H1 (cell line): ENCODE measurements around the gene CMSS1. TPM values are rescaled to one million over a fixed set of nuclear protein-coding genes. Genes with fewer than 3 reads are reported as not detected.

Source experiments
- CTCF ChIA-PET: fragments of 300-600 bp; sonication (Branson Sonifier 250); formaldehyde crosslinking; loops from one replicate; lab custom pipeline; 2021; ENCODE audit not compliant: partially characterized antibody; lab: Charles Lee
- POLR2A ChIA-PET: fragments of 300-600 bp; sonication (Branson Sonifier 250); formaldehyde crosslinking; loops from one replicate; lab custom pipeline; 2021; ENCODE audit warnings: inconsistent platforms; ENCODE audit not compliant: partially characterized antibody; lab: Charles Lee
- DNase-seq, 2 experiments: peaks; one replicate each; pipeline versions ENCODE4 v3.0.0 to v3.0.0-alpha.2; 2010 to 2022; ENCODE audit warnings: low spot score in 2 of 2, low read depth in 1 of 2, mixed read lengths in 1 of 2
- FAIRE-seq: peaks from 2 replicates; lab custom pipeline; 2011; peaks lifted over from hg19 to GRCh38; lab: Jason Lieb, UNC
- H2AFZ ChIP-seq: 2 replicates; pipeline ENCODE4 v1.8.1; 2012; ENCODE audit warnings: low read length, inconsistent platforms
- H2AK5ac ChIP-seq: 2 replicates; pipeline ENCODE4 v1.6.1; 2013; ENCODE audit warnings: low read depth, low read length
- H2BK120ac ChIP-seq: replicated peaks from 2 replicates; pipeline ENCODE3; 2013; ENCODE audit warnings: low read depth, low read length, inconsistent platforms
- H2BK12ac ChIP-seq: 2 replicates; pipeline ENCODE4 v1.6.1; 2013; ENCODE audit warnings: low read depth, low read length
- H2BK15ac ChIP-seq: 2 replicates; pipeline ENCODE4 v1.6.1; 2013; ENCODE audit warnings: low read length
- H2BK20ac ChIP-seq: 2 replicates; pipeline ENCODE4 v1.6.1; 2013; ENCODE audit warnings: low read length
- H2BK5ac ChIP-seq: 2 replicates; pipeline ENCODE4 v1.6.1; 2013; ENCODE audit warnings: low read depth, low read length
- H3K14ac ChIP-seq: 2 replicates; pipeline ENCODE4 v1.6.1; 2013; ENCODE audit warnings: inconsistent platforms; ENCODE audit not compliant: insufficient read length
- H3K18ac ChIP-seq: 2 replicates; pipeline ENCODE4 v1.6.1; 2013; ENCODE audit warnings: low read length; ENCODE audit errors: extremely low read depth
- H3K23ac ChIP-seq: 2 replicates; pipeline ENCODE4 v1.6.1; 2013; ENCODE audit warnings: inconsistent platforms; ENCODE audit not compliant: insufficient read length
- H3K23me2 ChIP-seq: 2 replicates; pipeline ENCODE4 v1.6.1; 2013; ENCODE audit warnings: low read depth, low read length
- H3K27ac ChIP-seq: 2 replicates; pipeline ENCODE4 v1.6.1; 2011; ENCODE audit warnings: low read depth, low read length, inconsistent platforms
- H3K27me3 ChIP-seq, 4 experiments: replicated peaks in 1 of 4; 1 replicate in 1 of 4; 2 replicates in 3 of 4; pipeline versions ENCODE4 v1.6.1 to v1.8.1; 2011 to 2013; ENCODE audit warnings: low read length in 3 of 4, mild to moderate bottlenecking in 3 of 4, inconsistent platforms in 2 of 4, mixed read lengths in 2 of 4, moderate library complexity in 1 of 4; ENCODE audit not compliant: control insufficient read depth in 3 of 4, insufficient read depth in 3 of 4; ENCODE audit errors: extremely low read depth in 1 of 4
- H3K36me3 ChIP-seq, 4 experiments: 2 replicates each; pipeline versions ENCODE4 v1.6.1 to v1.8.1; 2011 to 2013; ENCODE audit warnings: mild to moderate bottlenecking in 4 of 4, low read length in 3 of 4, moderate library complexity in 2 of 4, control low read depth in 1 of 4, inconsistent platforms in 1 of 4; ENCODE audit not compliant: insufficient read depth in 4 of 4, control insufficient read depth in 2 of 4
- H3K4ac ChIP-seq: replicated peaks from 2 replicates; pipeline ENCODE3; 2013; ENCODE audit warnings: low read length, low read depth, mixed read lengths, inconsistent platforms; ENCODE audit not compliant: insufficient read length
- H3K4me1 ChIP-seq, 4 experiments: replicated peaks in 1 of 4; 1 replicate in 1 of 4; 2 replicates in 3 of 4; pipeline versions ENCODE4 v1.6.1 to v1.8.1; 2011 to 2013; ENCODE audit warnings: low read length in 3 of 4, inconsistent platforms in 2 of 4, mixed read lengths in 1 of 4; ENCODE audit not compliant: insufficient read depth in 4 of 4, control insufficient read depth in 3 of 4
- H3K4me2 ChIP-seq, 2 experiments: 2 replicates each; pipeline versions ENCODE4 v1.6.1 to v1.8.1; 2011 to 2013; ENCODE audit warnings: low read depth in 2 of 2, low read length in 2 of 2, control low read depth in 1 of 2, inconsistent platforms in 1 of 2, mild to moderate bottlenecking in 1 of 2; ENCODE audit not compliant: insufficient read depth in 1 of 2
- H3K4me3 ChIP-seq, 4 experiments: fragments of 200-600, 300-600 bp in 1 of 4; sonication (generic), shearing (Covaris generic), sonication (Bioruptor Twin) in 1 of 4; 2 replicates each; pipeline versions ENCODE4 v1.5.1 to v1.8.1; 2011 to 2016; ENCODE audit warnings: low read length in 4 of 4, low read depth in 3 of 4, control low read depth in 2 of 4, inconsistent platforms in 2 of 4, mild to moderate bottlenecking in 2 of 4, mixed read lengths in 1 of 4, moderate library complexity in 1 of 4; ENCODE audit not compliant: insufficient read depth in 2 of 4; ENCODE audit errors: extremely low read depth in 1 of 4
- H3K56ac ChIP-seq: replicated peaks from 2 replicates; pipeline ENCODE3; 2013; ENCODE audit warnings: low read depth, mild to moderate bottlenecking, mixed read lengths, low read length, inconsistent platforms; ENCODE audit not compliant: insufficient read length
- H3K79me1 ChIP-seq: 2 replicates; pipeline ENCODE4 v1.6.1; 2013; ENCODE audit warnings: low read depth, low read length, control low read depth
- H3K79me2 ChIP-seq, 2 experiments: 2 replicates each; pipeline versions ENCODE4 v1.6.1 to v1.8.1; 2012 to 2013; ENCODE audit warnings: low read length in 2 of 2, mild to moderate bottlenecking in 2 of 2, inconsistent platforms in 1 of 2; ENCODE audit not compliant: insufficient read depth in 2 of 2, control insufficient read depth in 1 of 2
- H3K9ac ChIP-seq, 4 experiments: replicated peaks in 1 of 4; 1 replicate in 1 of 4; 2 replicates in 3 of 4; pipeline versions ENCODE4 v1.6.1 to v1.8.1; 2011 to 2013; ENCODE audit warnings: low read depth in 3 of 4, low read length in 3 of 4, control low read depth in 2 of 4, mild to moderate bottlenecking in 2 of 4, moderate library complexity in 2 of 4, inconsistent platforms in 1 of 4; ENCODE audit errors: extremely low read depth in 1 of 4
- H3K9me3 ChIP-seq, 2 experiments: 2 replicates each; pipeline versions ENCODE4 v1.6.1 to v1.8.1; 2012 to 2013; ENCODE audit warnings: mild to moderate bottlenecking in 2 of 2, moderate library complexity in 2 of 2, control low read depth in 1 of 2, inconsistent platforms in 1 of 2, low read depth in 1 of 2, low read length in 1 of 2, mixed read lengths in 1 of 2; ENCODE audit not compliant: insufficient read depth in 2 of 2
- H4K20me1 ChIP-seq, 2 experiments: replicated peaks in 1 of 2; 2 replicates each; pipeline versions ENCODE3 to v1.8.1; 2011 to 2013; ENCODE audit warnings: inconsistent platforms in 2 of 2, low read length in 2 of 2, mild to moderate bottlenecking in 1 of 2; ENCODE audit not compliant: insufficient read depth in 2 of 2, control insufficient read depth in 1 of 2
- H4K5ac ChIP-seq: 2 replicates; pipeline ENCODE4 v1.6.1; 2013; ENCODE audit warnings: low read length, low read depth, mixed read lengths, inconsistent platforms; ENCODE audit not compliant: insufficient read length
- H4K8ac ChIP-seq: 2 replicates; pipeline ENCODE4 v1.8.0; 2013; ENCODE audit warnings: mild to moderate bottlenecking, moderate library complexity, low read length, inconsistent platforms; ENCODE audit not compliant: insufficient read depth; ENCODE audit errors: extremely low read depth
- H4K91ac ChIP-seq: replicated peaks from 2 replicates; pipeline ENCODE3; 2013; ENCODE audit warnings: low read length, mixed read lengths, inconsistent platforms; ENCODE audit not compliant: insufficient read length
- CHD1 ChIP-seq: IDR thresholded peaks from 2 replicates; pipeline ENCODE4 v1.6.1; 2012; ENCODE audit warnings: low read depth, low read length, improper control_type of control experiment
- CTBP2 ChIP-seq: IDR thresholded peaks from 2 replicates; pipeline ENCODE4 v1.7.0; 2011; ENCODE audit warnings: borderline replicate concordance, mild to moderate bottlenecking, moderate library complexity, mixed read lengths, low read length; ENCODE audit not compliant: insufficient read depth, insufficient read length
- HDAC6 ChIP-seq: IDR thresholded peaks from one replicate; pipeline ENCODE4 v1.7.1; 2012; ENCODE audit warnings: low read depth, mild to moderate bottlenecking, inconsistent platforms, low read length, moderate library complexity
- SAP30 ChIP-seq: fragments of 300-600 bp; sonication (generic); IDR thresholded peaks from 2 replicates; pipeline ENCODE4 v1.7.1; 2012; ENCODE audit warnings: low read length, moderate library complexity, mild to moderate bottlenecking, inconsistent platforms; ENCODE audit not compliant: insufficient read depth, insufficient replicate concordance
- SIN3A ChIP-seq, 2 experiments: IDR thresholded peaks in 1 of 2; conservative IDR thresholded peaks in 1 of 2; 2 replicates each; pipeline ENCODE4 v1.6.1; 2011 to 2012; ENCODE audit warnings: low read length in 2 of 2, improper control_type of control experiment in 1 of 2, low read depth in 1 of 2, mild to moderate bottlenecking in 1 of 2
- SIX5 ChIP-seq: IDR thresholded peaks from 2 replicates; pipeline ENCODE4 v1.6.1; 2011; ENCODE audit warnings: mild to moderate bottlenecking, low read depth, low read length
- TAF7 ChIP-seq: optimal IDR thresholded peaks from 2 replicates; pipeline ENCODE3; 2011; ENCODE audit warnings: low read depth, mild to moderate bottlenecking, inconsistent platforms, low read length, moderate library complexity, borderline replicate concordance
- TBP ChIP-seq: IDR thresholded peaks from 2 replicates; pipeline ENCODE4 v1.6.1; 2011; ENCODE audit warnings: low read depth, low read length, improper control_type of control experiment
- WGBS, 2 experiments: shearing (Covaris generic) in 1 of 2; methylation state at CpG; one replicate each; pipeline versions ENCODE4 v1.1.6 to v1.1.7; 2013 to 2015; ENCODE audit warnings: low lambda C conversion rate in 2 of 2, mixed read lengths in 2 of 2, inconsistent platforms in 1 of 2, low coverage in 1 of 2, missing lambda C conversion rate in 1 of 2; ENCODE audit not compliant: insufficient replicate concordance in 2 of 2, insufficient coverage in 1 of 2, insufficient read length in 1 of 2; ENCODE audit errors: extremely low coverage in 1 of 2, missing lambda C conversion rate in 1 of 2; 5-methylcytosine and 5-hydroxymethylcytosine counted together
- polyA plus RNA-seq, 7 experiments: library from polyadenylated mRNA; depleted of rRNA in 3 of 7; stranded (reverse) in 5 of 7; unstranded in 2 of 7; fragments of >200 nt in 5 of 7; fragments of 200-250 nt in 2 of 7; gene quantifications; 1 replicate in 5 of 7; 2 replicates in 1 of 7; 4 replicates in 1 of 7; pipeline versions ENCODE4 v1.2.1 to v1.2.3, GENCODE V29; 2011 to 2013; ENCODE audit warnings: missing spikeins in 2 of 7, mixed read lengths in 2 of 7
- total RNA-seq: library from RNA; stranded (reverse); fragmentation: NEBNext Ultra II Directional; extraction: Animal tissue kit (Norgen Biotek cat#: 25700); gene quantifications from 2 replicates; pipeline ENCODE4 v1.2.1, GENCODE V29; 2021

Gene CMSS1
- total and polyA plus RNA-seq, 2 of the 8 experiments (the other 6 are each of a cell fraction or from before 2014, with no cell fraction given), result 15.2 to 75.1 TPM

DNA sequence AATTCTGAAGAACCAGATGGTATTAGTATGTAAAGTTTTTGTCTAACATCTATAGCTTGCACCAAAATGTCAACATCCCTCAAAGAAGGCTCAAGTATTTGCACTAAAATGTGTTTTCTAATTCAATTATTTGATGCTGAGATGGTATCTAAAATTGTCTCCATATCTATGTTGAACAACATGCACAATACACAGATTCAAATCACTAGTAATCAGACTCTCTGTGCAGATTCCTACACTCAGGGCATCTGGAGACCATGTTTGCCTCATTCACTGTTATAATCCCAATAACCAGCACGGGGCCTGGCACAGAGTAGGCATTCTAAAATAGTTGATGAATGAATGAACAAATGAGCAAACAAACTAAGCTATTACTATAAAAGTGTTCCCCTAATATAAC is 294.1 kb downstream of the CMSS1 start:
- Histone ChIP-seq H4K20me1 (no peaks in the 10 kb centered on the region), H3K14ac (no peak overlapping the region), H3K4me1 (no peaks in the 10 kb centered on the region), H2BK20ac (no peak overlapping the region), H3K27me3 (no peaks in the 10 kb centered on the region), H3K18ac (no peak overlapping the region), H3K36me3 (no peaks in the 10 kb centered on the region), H4K91ac (no peak overlapping the region), H3K23me2 (no peaks in the 10 kb centered on the region), H3K4ac (no peak overlapping the region), H3K56ac (no peak overlapping the region), H4K8ac (no peak overlapping the region), H3K79me1 (no peaks in the 10 kb centered on the region), H3K27ac (no peak overlapping the region), H3K4me2 (no peak overlapping the region), H2BK12ac (no peak overlapping the region), H3K23ac (no peak overlapping the region), H2BK120ac (no peak overlapping the region), H3K79me2 (no peaks in the 10 kb centered on the region), H2AK5ac (no peak overlapping the region), H4K5ac (no peak overlapping the region), H3K9ac (no peak overlapping the region), H3K4me3 (no peak overlapping the region), H2BK5ac (no peak overlapping the region), H2BK15ac (no peak overlapping the region), H3K9me3 (no peaks in the 10 kb centered on the region), H2AFZ (no peak overlapping the region)
- POLR2A ChIA-PET, result no interaction called here
- DNase-seq, result no peak
- CTCF ChIA-PET, result interaction anchor here (3.8 kb wide), 1 partner anchor 21 kb away, joined by 11 read pairs; no protein-coding TSS in a partner anchor
- 89% methylated on average over 1 of the region's 1 CpG; no CpG with 5 or more reads in 1 of the 2 experiments for WGBS, 2 experiments
- no peak for FAIRE-seq
- TF ChIP-seq CTBP2, result no peak
- no peak for TF ChIP-seq TAF7
- TF ChIP-seq TBP, result no peak
- TF ChIP-seq HDAC6, result no peak
- no peak for TF ChIP-seq SAP30
- TF ChIP-seq CHD1, result no peak
- no peak for TF ChIP-seq SIN3A (conservative IDR thresholded peaks at IDR 0.05 in 1 of 2, IDR thresholded peaks at IDR 0.05 in 1 of 2; ENCODE audit: low read depth in 1 of 2, low read length in 2 of 2)
- TF ChIP-seq SIX5, result no peak
